ENCODE data around the gene GSTO2.

Gene GSTO2

GRCh38 chr10:104316321-104317099, 47.5 kb downstream of the GSTO2 start:
- Histone ChIP-seq H3K27me3 (ENCODE audit: control insufficient read depth, insufficient read depth, low read length) (no peaks in the 10 kb centered on the region), H3K36me3 (ENCODE audit: control insufficient read depth, insufficient read depth, low read length) (peaks cover 33% of the 10 kb centered on the region), H3K9ac (ENCODE audit: low read depth, low read length) (no peak overlapping the region), H3K9me3 (ENCODE audit: control insufficient read depth, insufficient read depth, low read length) (no peaks in the 10 kb centered on the region), H3K4me3 (ENCODE audit: low read depth, low read length) (no peak overlapping the region), H3K4me1 (ENCODE audit: control insufficient read depth, insufficient read depth, low read length) (peaks cover 13% of the 10 kb centered on the region)

GRCh38 chr10:104317269-104317710, 48.3 kb downstream of the GSTO2 start:
- H3K4me3 ChIP-seq (ENCODE audit: low read depth, low read length), result no peak overlapping the region
- no peak overlapping the region for H3K9ac ChIP-seq (ENCODE audit: low read depth, low read length)
- H3K4me1 ChIP-seq (ENCODE audit: control insufficient read depth, insufficient read depth, low read length), result peaks cover 13% of the 10 kb centered on the region
- H3K9me3 ChIP-seq (ENCODE audit: control insufficient read depth, insufficient read depth, low read length), result no peaks in the 10 kb centered on the region
- H3K27me3 ChIP-seq (ENCODE audit: control insufficient read depth, insufficient read depth, low read length), result no peaks in the 10 kb centered on the region
- H3K36me3 ChIP-seq (ENCODE audit: control insufficient read depth, insufficient read depth, low read length), result peaks cover 33% of the 10 kb centered on the region

- Histone ChIP-seq H3K9me3 (ENCODE audit: control insufficient read depth, insufficient read depth, low read length) (no peaks in the 10 kb centered on the region), H3K4me1 (ENCODE audit: control insufficient read depth, insufficient read depth, low read length) (peaks cover 17% of the 10 kb centered on the region), H3K4me3 (ENCODE audit: low read depth, low read length) (no peak overlapping the region), H3K9ac (ENCODE audit: low read depth, low read length) (no peak overlapping the region), H3K27me3 (ENCODE audit: control insufficient read depth, insufficient read depth, low read length) (no peaks in the 10 kb centered on the region), H3K36me3 (ENCODE audit: control insufficient read depth, insufficient read depth, low read length) (peaks cover 33% of the 10 kb centered on the region)
Measured at GRCh38 chr10:104317726-104318299, 48.8 kb downstream of the GSTO2 start.

GRCh38 chr10:104318326-104318725, 49.3 kb downstream of the GSTO2 start:
- Histone ChIP-seq H3K36me3 (ENCODE audit: control insufficient read depth, insufficient read depth, low read length) (peaks cover 28% of the 10 kb centered on the region), H3K4me1 (ENCODE audit: control insufficient read depth, insufficient read depth, low read length) (peaks cover 21% of the 10 kb centered on the region), H3K4me3 (ENCODE audit: low read depth, low read length) (no peak overlapping the region), H3K27me3 (ENCODE audit: control insufficient read depth, insufficient read depth, low read length) (no peaks in the 10 kb centered on the region), H3K9ac (ENCODE audit: low read depth, low read length) (no peak overlapping the region), H3K9me3 (ENCODE audit: control insufficient read depth, insufficient read depth, low read length) (no peaks in the 10 kb centered on the region)

- Histone ChIP-seq H3K9ac (ENCODE audit: low read depth, low read length) (no peak overlapping the region), H3K4me3 (ENCODE audit: low read depth, low read length) (no peak overlapping the region), H3K27me3 (ENCODE audit: control insufficient read depth, insufficient read depth, low read length) (no peaks in the 10 kb centered on the region), H3K36me3 (ENCODE audit: control insufficient read depth, insufficient read depth, low read length) (peaks cover 21% of the 10 kb centered on the region), H3K9me3 (ENCODE audit: control insufficient read depth, insufficient read depth, low read length) (no peaks in the 10 kb centered on the region), H3K4me1 (ENCODE audit: control insufficient read depth, insufficient read depth, low read length) (peaks cover 21% of the 10 kb centered on the region)
Measured at GRCh38 chr10:104318810-104319741, 50.1 kb downstream of the GSTO2 start.

GRCh38 chr10:104321226-104321625, 52.2 kb downstream of the GSTO2 start:
- no peaks in the 10 kb centered on the region for H3K27me3 ChIP-seq (ENCODE audit: control insufficient read depth, insufficient read depth, low read length)
- no peaks in the 10 kb centered on the region for H3K9me3 ChIP-seq (ENCODE audit: control insufficient read depth, insufficient read depth, low read length)
- H3K4me3 ChIP-seq (ENCODE audit: low read depth, low read length), result no peak overlapping the region
- no peak overlapping the region for H3K9ac ChIP-seq (ENCODE audit: low read depth, low read length)
- H3K4me1 ChIP-seq (ENCODE audit: control insufficient read depth, insufficient read depth, low read length), result peaks cover 21% of the 10 kb centered on the region
- H3K36me3 ChIP-seq (ENCODE audit: control insufficient read depth, insufficient read depth, low read length), result peaks cover 3% of the 10 kb centered on the region

GRCh38 chr10:104321725-104322415, 52.9 kb downstream of the GSTO2 start:
- Histone ChIP-seq H3K4me1 (ENCODE audit: control insufficient read depth, insufficient read depth, low read length) (peaks cover 17% of the 10 kb centered on the region), H3K9me3 (ENCODE audit: control insufficient read depth, insufficient read depth, low read length) (no peaks in the 10 kb centered on the region), H3K9ac (ENCODE audit: low read depth, low read length) (no peak overlapping the region)

GRCh38 chr10:104322416-104322782, 53.4 kb downstream of the GSTO2 start:
- no peak overlapping the region for H3K9ac ChIP-seq (ENCODE audit: low read depth, low read length)

More at GRCh38 chr10:104321725-104322415, 52.9 kb downstream of the GSTO2 start:
- Histone ChIP-seq H3K4me3 (ENCODE audit: low read depth, low read length) (no peak overlapping the region), H3K27me3 (ENCODE audit: control insufficient read depth, insufficient read depth, low read length) (no peaks in the 10 kb centered on the region), H3K36me3 (ENCODE audit: control insufficient read depth, insufficient read depth, low read length) (no peaks in the 10 kb centered on the region)

GRCh38 chr10:104323085-104323484, 54.1 kb downstream of the GSTO2 start:
- H3K9ac ChIP-seq (ENCODE audit: low read depth, low read length), result no peak overlapping the region
- no peaks in the 10 kb centered on the region for H3K9me3 ChIP-seq (ENCODE audit: control insufficient read depth, insufficient read depth, low read length)
- no peaks in the 10 kb centered on the region for H3K27me3 ChIP-seq (ENCODE audit: control insufficient read depth, insufficient read depth, low read length)
- no peaks in the 10 kb centered on the region for H3K36me3 ChIP-seq (ENCODE audit: control insufficient read depth, insufficient read depth, low read length)
- H3K4me3 ChIP-seq (ENCODE audit: low read depth, low read length), result no peak overlapping the region
- peaks cover 17% of the 10 kb centered on the region for H3K4me1 ChIP-seq (ENCODE audit: control insufficient read depth, insufficient read depth, low read length)

More at GRCh38 chr10:104322416-104322782, 53.4 kb downstream of the GSTO2 start:
- Histone ChIP-seq H3K4me3 (ENCODE audit: low read depth, low read length) (no peak overlapping the region), H3K36me3 (ENCODE audit: control insufficient read depth, insufficient read depth, low read length) (no peaks in the 10 kb centered on the region), H3K9me3 (ENCODE audit: control insufficient read depth, insufficient read depth, low read length) (no peaks in the 10 kb centered on the region), H3K27me3 (ENCODE audit: control insufficient read depth, insufficient read depth, low read length) (no peaks in the 10 kb centered on the region), H3K4me1 (ENCODE audit: control insufficient read depth, insufficient read depth, low read length) (peaks cover 14% of the 10 kb centered on the region)

- Histone ChIP-seq H3K4me3 (ENCODE audit: low read depth, low read length) (no peak overlapping the region), H3K4me1 (ENCODE audit: control insufficient read depth, insufficient read depth, low read length) (peaks cover 20% of the 10 kb centered on the region), H3K27me3 (ENCODE audit: control insufficient read depth, insufficient read depth, low read length) (no peaks in the 10 kb centered on the region), H3K36me3 (ENCODE audit: control insufficient read depth, insufficient read depth, low read length) (no peaks in the 10 kb centered on the region), H3K9ac (ENCODE audit: low read depth, low read length) (no peak overlapping the region), H3K9me3 (ENCODE audit: control insufficient read depth, insufficient read depth, low read length) (no peaks in the 10 kb centered on the region)
Measured at GRCh38 chr10:104323760-104324201, 54.8 kb downstream of the GSTO2 start.

GRCh38 chr10:104324221-104324686, 55.3 kb downstream of the GSTO2 start:
- Histone ChIP-seq H3K9me3 (ENCODE audit: control insufficient read depth, insufficient read depth, low read length) (no peaks in the 10 kb centered on the region), H3K36me3 (ENCODE audit: control insufficient read depth, insufficient read depth, low read length) (no peaks in the 10 kb centered on the region), H3K9ac (ENCODE audit: low read depth, low read length) (no peak overlapping the region), H3K4me1 (ENCODE audit: control insufficient read depth, insufficient read depth, low read length) (peaks cover 22% of the 10 kb centered on the region), H3K27me3 (ENCODE audit: control insufficient read depth, insufficient read depth, low read length) (no peaks in the 10 kb centered on the region), H3K4me3 (ENCODE audit: low read depth, low read length) (no peak overlapping the region)
